WTC11 (cell line): Measurements from ENCODE around the gene MTUS2. TPM values are rescaled to one million over a fixed set of nuclear protein-coding genes. Genes with fewer than 3 reads are reported as not detected.

ENCODE experiments used
- ATAC-seq: fragments of 200-7000 bp; cut with Tn5 transposase; 2 replicates; pipeline ENCODE4 v1.10.0; 2021; ENCODE audit warnings: mild to moderate bottlenecking, moderate library complexity
- CTCF ChIA-PET: fragments of 300-600 bp; sonication (Branson Sonifier 250); formaldehyde crosslinking; loops from one replicate; lab custom pipeline; 2021; ENCODE audit warnings: antibody characterized with exemption; lab: Charles Lee
- POLR2A ChIA-PET: fragments of 350-600 bp; sonication (Branson Sonifier 250); formaldehyde crosslinking; loops from one replicate; lab custom pipeline; 2021; ENCODE audit warnings: antibody characterized with exemption; lab: Charles Lee
- DNase-seq: peaks from one replicate; pipeline ENCODE4 v3.0.0; 2021; ENCODE audit warnings: low spot score
- H3K27ac Mint-ChIP-seq: 2 replicates; pipeline ENCODE4 v1.8.0; 2021; ENCODE audit warnings: mixed read lengths
- H3K27me3 Mint-ChIP-seq: 2 replicates; pipeline ENCODE4 v1.8.0; 2021; ENCODE audit warnings: low read depth, mild to moderate bottlenecking, moderate library complexity, mixed read lengths
- H3K36me3 Mint-ChIP-seq: 2 replicates; pipeline ENCODE4 v1.8.0; 2021; ENCODE audit warnings: mixed read lengths
- H3K4me1 Mint-ChIP-seq: 2 replicates; pipeline ENCODE4 v1.8.0; 2022; ENCODE audit warnings: mixed read lengths
- H3K4me3 Mint-ChIP-seq: 2 replicates; pipeline ENCODE4 v1.8.0; 2021; ENCODE audit warnings: mild to moderate bottlenecking, moderate library complexity, mixed read lengths
- H3K9me3 Mint-ChIP-seq: 2 replicates; pipeline ENCODE4 v1.8.0; 2021; ENCODE audit warnings: mixed read lengths
- AFF4 ChIP-seq: sonication (generic); formaldehyde crosslinking; IDR thresholded peaks from 2 replicates; pipeline ENCODE4 v1.8.1; 2023; ENCODE audit warnings: mild to moderate bottlenecking, missing genetic modification reagents, borderline replicate concordance
- ATF1 ChIP-seq: sonication (generic); formaldehyde crosslinking; IDR thresholded peaks from 2 replicates; pipeline ENCODE4 v1.8.1; 2023; ENCODE audit warnings: mild to moderate bottlenecking, moderate library complexity, missing genetic modification reagents
- GABPB1 ChIP-seq: sonication (generic); formaldehyde crosslinking; IDR thresholded peaks from 2 replicates; pipeline ENCODE4 v1.8.1; 2023; ENCODE audit warnings: mild to moderate bottlenecking, missing genetic modification reagents
- GRHL2 ChIP-seq: fragments of 250-450 bp; sonication (Bioruptor Pico); IDR thresholded peaks from 2 replicates; pipeline ENCODE4 v1.8.0; 2022; ENCODE audit warnings: mild to moderate bottlenecking, moderate library complexity; ENCODE audit not compliant: insufficient replicate concordance, severe bottlenecking
- IRF1 ChIP-seq: sonication (generic); formaldehyde crosslinking; IDR thresholded peaks from 2 replicates; pipeline ENCODE4 v1.8.0; 2023; ENCODE audit warnings: missing genetic modification reagents
- KAT7 ChIP-seq: sonication (generic); formaldehyde crosslinking; IDR thresholded peaks from 2 replicates; pipeline ENCODE4 v1.8.1; 2023; ENCODE audit warnings: missing genetic modification reagents, mild to moderate bottlenecking, borderline replicate concordance
- USF2 ChIP-seq: sonication (generic); formaldehyde crosslinking; IDR thresholded peaks from 2 replicates; pipeline ENCODE4 v1.8.1; 2023; ENCODE audit warnings: mild to moderate bottlenecking, missing genetic modification reagents, moderate library complexity
- ZNF219 ChIP-seq: sonication (generic); formaldehyde crosslinking; IDR thresholded peaks from 2 replicates; pipeline ENCODE4 v1.8.0; 2023; ENCODE audit warnings: missing genetic modification reagents, mild to moderate bottlenecking, borderline replicate concordance
- ZNF263 ChIP-seq: sonication (generic); formaldehyde crosslinking; IDR thresholded peaks from 2 replicates; pipeline ENCODE4 v1.8.1; 2022; ENCODE audit warnings: low read depth, mild to moderate bottlenecking, moderate library complexity, missing genetic modification reagents
- ZNF416 ChIP-seq: fragments of 250-450 bp; sonication (Bioruptor Pico); IDR thresholded peaks from 2 replicates; pipeline ENCODE4 v1.9.0; 2021; ENCODE audit warnings: mild to moderate bottlenecking, inconsistent platforms
- ZNF532 ChIP-seq: fragments of 250-450 bp; sonication (Bioruptor Pico); IDR thresholded peaks from 2 replicates; pipeline ENCODE4 v1.9.0; 2021; ENCODE audit warnings: mild to moderate bottlenecking, borderline replicate concordance
- total RNA-seq: library from RNA; stranded (reverse); gene quantifications from 3 replicates; pipeline ENCODE4 v1.2.3, GENCODE V29; 2021

Gene MTUS2
- total RNA-seq, 1 experiment from 2014 or later = 0.22 TPM

- Mint-ChIP-seq H3K4me1 (no peaks in the 10 kb centered on the region), H3K27ac (no peak overlapping the region), H3K27me3 (peaks cover 3% of the 10 kb centered on the region; the same call in 1 of the 2 replicates), H3K9me3 (no peaks in the 10 kb centered on the region), H3K4me3 (no peak overlapping the region), H3K36me3 (no peaks in the 10 kb centered on the region)
- POLR2A ChIA-PET = no interaction called here
- no peak for TF ChIP-seq ZNF416 (CRISPR knock-in tag)
- no peak for ATAC-seq
- no peak for DNase-seq
- CTCF ChIA-PET = no interaction called here
Observed at GRCh38 chr13:28955264-28955966, 135.3 kb downstream of the MTUS2 start.

GRCh38 chr13:28958018-28958417 is 137.9 kb downstream of the MTUS2 start:
- TF ChIP-seq AFF4 (CRISPR knock-in tag) = no peak
- TF ChIP-seq ZNF263 (CRISPR knock-in tag) = no peak
- TF ChIP-seq ZNF219 (CRISPR knock-in tag) = no peak
- TF ChIP-seq IRF1 (CRISPR knock-in tag) = no peak
- no peak for TF ChIP-seq USF2 (CRISPR knock-in tag)
- TF ChIP-seq ZNF532 (CRISPR knock-in tag) = no peak
- TF ChIP-seq GRHL2 (CRISPR knock-in tag) = no peak
- TF ChIP-seq ZNF416 (CRISPR knock-in tag) = no peak
- TF ChIP-seq GABPB1 = no peak
- no peak for TF ChIP-seq ATF1 (CRISPR knock-in tag)
- no peak for TF ChIP-seq KAT7 (CRISPR knock-in tag)
- ChIA-PET POLR2A (no interaction called here), CTCF (no interaction called here)
- H3K36me3 Mint-ChIP-seq = no peaks in the 10 kb centered on the region
- no peak overlapping the region for H3K4me3 Mint-ChIP-seq
- peaks cover 3% of the 10 kb centered on the region; the same call in 1 of the 2 replicates for H3K27me3 Mint-ChIP-seq
- no peaks in the 10 kb centered on the region for H3K9me3 Mint-ChIP-seq
- DNase-seq (no peak), ATAC-seq (no peak)
- H3K4me1 Mint-ChIP-seq = no peaks in the 10 kb centered on the region
- no peak overlapping the region for H3K27ac Mint-ChIP-seq
